UCSD-AML1 (cell line): ENCODE measurements around the gene PCID2.
"Not testable (repeated sequence)": the region's sequence is repeated elsewhere in the genome, so short reads cannot be mapped to it uniquely, and the experiment has no call there.

Experiments
- DNase-seq: peaks from one replicate; lab custom pipeline; 2025; ENCODE audit not compliant: unreplicated experiment; lab: John Stamatoyannopoulos, UW

Gene PCID2

GRCh38 chr13:113208421-113209335, at the start of gene PCID2:
PCID2 (minus strand) TSS chr13:113208669; CDS start chr13:113208634, 35 bp downstream.
- DNase-seq = peak; percentile 91

- DNase-seq = not testable (repeated sequence)
These were observed 49.4 kb upstream of the PCID2 start for GRCh38 chr13:113257908-113258307.

GRCh38 chr13:113252516-113253095, 44.1 kb upstream of the PCID2 start:
- no peak for DNase-seq

- no peak for DNase-seq
These were observed 37.7 kb upstream of the PCID2 start for GRCh38 chr13:113245849-113246796.

- no peak for DNase-seq
These were observed 35.4 kb upstream of the PCID2 start for GRCh38 chr13:113243847-113244246.

GRCh38 chr13:113241623-113242022, 33.2 kb upstream of the PCID2 start:
- DNase-seq = not testable (repeated sequence)

- DNase-seq = no peak
These were observed 31.5 kb upstream of the PCID2 start for GRCh38 chr13:113239986-113240385.

- no peak for DNase-seq
These were observed 30.9 kb upstream of the PCID2 start for GRCh38 chr13:113239357-113239756.

- DNase-seq = no peak
These were observed 30.1 kb upstream of the PCID2 start for GRCh38 chr13:113238536-113238935.

GRCh38 chr13:113233101-113233500, 24.6 kb upstream of the PCID2 start:
- DNase-seq = no peak

GRCh38 chr13:113232208-113233003, 23.9 kb upstream of the PCID2 start:
- no peak for DNase-seq

- no peak for DNase-seq
These were observed 23.1 kb upstream of the PCID2 start for GRCh38 chr13:113231306-113232207.

GRCh38 chr13:113229791-113230190, 21.3 kb upstream of the PCID2 start:
- no peak for DNase-seq

GRCh38 chr13:113229161-113229560, 20.7 kb upstream of the PCID2 start:
- no peak for DNase-seq

- DNase-seq = no peak
These were observed 18.5 kb upstream of the PCID2 start for GRCh38 chr13:113226873-113227450.

GRCh38 chr13:113225515-113225914, 17.0 kb upstream of the PCID2 start:
- DNase-seq = no peak

GRCh38 chr13:113224486-113224885, 16.0 kb upstream of the PCID2 start:
- no peak for DNase-seq

GRCh38 chr13:113223070-113223469, 14.6 kb upstream of the PCID2 start:
- DNase-seq = no peak

- DNase-seq = no peak
These were observed 12.4 kb upstream of the PCID2 start for GRCh38 chr13:113220877-113221276.
